HepG2 (cell line): ENCODE results near the gene KATNAL1. TPM values are rescaled to one million over a fixed set of nuclear protein-coding genes. Genes with fewer than 3 reads are reported as not detected.

Experiments
- GABPB1 ChIP-seq: IDR thresholded peaks from 2 replicates; pipeline ENCODE4 v1.6.1; 2016; ENCODE audit warnings: mild to moderate bottlenecking, missing genetic modification reagents, moderate library complexity, missing compliant biosample characterization
- IKZF1 ChIP-seq: fragments of 450-650 bp; IDR thresholded peaks from 2 replicates; pipeline ENCODE4 v1.7.1; 2016
- MAF1 ChIP-seq: sonication (generic); formaldehyde crosslinking; IDR thresholded peaks from 2 replicates; pipeline ENCODE4 v1.5.0; 2020; ENCODE audit warnings: missing genetic modification reagents, borderline replicate concordance
- MYC ChIP-seq: sonication (generic); formaldehyde crosslinking; IDR thresholded peaks from 2 replicates; pipeline ENCODE4 v1.9.0; 2021; ENCODE audit warnings: missing genetic modification reagents, borderline replicate concordance
- SAFB2 ChIP-seq: sonication (generic); formaldehyde crosslinking; IDR thresholded peaks from 2 replicates; pipeline ENCODE4 v1.5.1; 2020; ENCODE audit warnings: missing genetic modification reagents, low read depth, mild to moderate bottlenecking, borderline replicate concordance
- SRSF1 ChIP-seq: fragments of 200-400 bp; formaldehyde crosslinking; optimal IDR thresholded peaks from 2 replicates; pipeline ENCODE3; 2017; ENCODE audit warnings: mild to moderate bottlenecking, low read depth, low read length, moderate library complexity
- ZFP90 ChIP-seq: sonication (generic); formaldehyde crosslinking; IDR thresholded peaks from 2 replicates; pipeline ENCODE4 v1.8.0; 2022; ENCODE audit warnings: missing genetic modification reagents, mild to moderate bottlenecking, inconsistent platforms, borderline replicate concordance
- ZMYM2 ChIP-seq: sonication (generic); formaldehyde crosslinking; IDR thresholded peaks from 2 replicates; pipeline ENCODE4 v1.8.0; 2022; ENCODE audit warnings: mild to moderate bottlenecking, missing genetic modification reagents
- ZNF343 ChIP-seq: sonication (generic); formaldehyde crosslinking; IDR thresholded peaks from 2 replicates; pipeline ENCODE4 v1.4.0; 2020; ENCODE audit warnings: mild to moderate bottlenecking, missing genetic modification reagents
- ZNF530 ChIP-seq: sonication (generic); formaldehyde crosslinking; IDR thresholded peaks from 2 replicates; pipeline ENCODE4 v1.5.0; 2020; ENCODE audit warnings: low read depth, mild to moderate bottlenecking, missing genetic modification reagents
- ZNF605 ChIP-seq: sonication (generic); formaldehyde crosslinking; IDR thresholded peaks from 2 replicates; pipeline ENCODE4 v1.8.0; 2022; ENCODE audit warnings: mild to moderate bottlenecking, missing genetic modification reagents
- polyA plus RNA-seq, 8 experiments: library from polyadenylated mRNA; depleted of rRNA in 3 of 8; stranded (reverse) in 7 of 8; unstranded in 1 of 8; fragments of >200 nt; fragmentation: Illumina TruSeq in 4 of 8; extraction: Trizol in 4 of 8; gene quantifications; 2 replicates each; pipeline versions ENCODE4 v1.2.1 to v1.2.3, GENCODE V29; 2011 to 2016; ENCODE audit warnings: low read depth in 4 of 8, missing spikeins in 1 of 8, mixed read lengths in 1 of 8; ENCODE audit not compliant: insufficient read depth in 1 of 8
- total RNA-seq, 5 experiments: library from RNA; depleted of rRNA; stranded (reverse); fragments of >200 nt; fragmentation: Illumina TruSeq; extraction: Trizol; gene quantifications; 2 replicates each; pipeline ENCODE4 v1.2.3, GENCODE V29; 2016; ENCODE audit warnings: low read depth in 1 of 5
- TF ChIP-seq, protein P1 (sequence below): sonication (generic); formaldehyde crosslinking; IDR thresholded peaks from 2 replicates; pipeline ENCODE4 v1.4.0; 2020; ENCODE audit warnings: mild to moderate bottlenecking, missing genetic modification reagents, borderline replicate concordance
- TF ChIP-seq, protein P2 (sequence below): sonication (generic); formaldehyde crosslinking; IDR thresholded peaks from 2 replicates; pipeline ENCODE4 v1.4.0; 2020; ENCODE audit warnings: missing genetic modification reagents
- TF ChIP-seq, protein P3 (sequence below): sonication (generic); formaldehyde crosslinking; IDR thresholded peaks from 2 replicates; pipeline ENCODE4 v1.4.0; 2020; ENCODE audit warnings: missing genetic modification reagents
- TF ChIP-seq, protein P4 (sequence below): sonication (generic); formaldehyde crosslinking; IDR thresholded peaks from 2 replicates; pipeline ENCODE4 v1.5.0; 2020; ENCODE audit warnings: missing genetic modification reagents, mild to moderate bottlenecking, borderline replicate concordance
- TF ChIP-seq, protein P5 (sequence below), 2 experiments: sonication (generic) in 1 of 2; formaldehyde crosslinking in 1 of 2; IDR thresholded peaks; 2 replicates each; pipeline versions ENCODE4 v1.4.0 to v1.6.1; 2018 to 2020; ENCODE audit warnings: missing genetic modification reagents in 2 of 2, borderline replicate concordance in 1 of 2, low read depth in 1 of 2, mild to moderate bottlenecking in 1 of 2, missing biosample characterization in 1 of 2

The KATNAL1 gene
- total and polyA plus RNA-seq, 2 of the 13 experiments (the other 11 are each of a cell fraction or from before 2014, with no cell fraction given) = 3.2 to 11.8 TPM

DNA sequence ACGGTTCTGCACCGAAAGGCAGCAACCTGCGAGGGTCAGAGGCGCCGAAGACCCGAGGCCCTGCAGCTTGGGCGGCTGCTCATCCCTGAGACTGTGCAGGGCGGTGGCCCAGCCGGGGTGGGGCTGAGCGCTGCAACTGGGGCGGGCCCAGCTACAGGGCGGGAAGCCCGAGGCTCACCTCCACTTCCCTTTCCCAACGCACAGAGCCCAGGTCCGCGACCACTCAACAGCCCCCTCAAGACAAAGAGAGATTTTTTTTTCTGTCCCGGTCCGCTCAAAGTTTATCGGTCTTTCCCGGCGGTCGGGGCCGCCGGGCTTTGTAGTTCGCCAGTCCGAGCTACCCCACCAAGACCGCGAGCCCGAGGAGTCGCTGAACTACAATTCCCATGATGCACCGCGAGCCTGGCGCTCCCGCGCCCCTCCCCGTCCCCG, 573 bp downstream of the KATNAL1 start (continued):
- TF ChIP-seq, protein P1, sequence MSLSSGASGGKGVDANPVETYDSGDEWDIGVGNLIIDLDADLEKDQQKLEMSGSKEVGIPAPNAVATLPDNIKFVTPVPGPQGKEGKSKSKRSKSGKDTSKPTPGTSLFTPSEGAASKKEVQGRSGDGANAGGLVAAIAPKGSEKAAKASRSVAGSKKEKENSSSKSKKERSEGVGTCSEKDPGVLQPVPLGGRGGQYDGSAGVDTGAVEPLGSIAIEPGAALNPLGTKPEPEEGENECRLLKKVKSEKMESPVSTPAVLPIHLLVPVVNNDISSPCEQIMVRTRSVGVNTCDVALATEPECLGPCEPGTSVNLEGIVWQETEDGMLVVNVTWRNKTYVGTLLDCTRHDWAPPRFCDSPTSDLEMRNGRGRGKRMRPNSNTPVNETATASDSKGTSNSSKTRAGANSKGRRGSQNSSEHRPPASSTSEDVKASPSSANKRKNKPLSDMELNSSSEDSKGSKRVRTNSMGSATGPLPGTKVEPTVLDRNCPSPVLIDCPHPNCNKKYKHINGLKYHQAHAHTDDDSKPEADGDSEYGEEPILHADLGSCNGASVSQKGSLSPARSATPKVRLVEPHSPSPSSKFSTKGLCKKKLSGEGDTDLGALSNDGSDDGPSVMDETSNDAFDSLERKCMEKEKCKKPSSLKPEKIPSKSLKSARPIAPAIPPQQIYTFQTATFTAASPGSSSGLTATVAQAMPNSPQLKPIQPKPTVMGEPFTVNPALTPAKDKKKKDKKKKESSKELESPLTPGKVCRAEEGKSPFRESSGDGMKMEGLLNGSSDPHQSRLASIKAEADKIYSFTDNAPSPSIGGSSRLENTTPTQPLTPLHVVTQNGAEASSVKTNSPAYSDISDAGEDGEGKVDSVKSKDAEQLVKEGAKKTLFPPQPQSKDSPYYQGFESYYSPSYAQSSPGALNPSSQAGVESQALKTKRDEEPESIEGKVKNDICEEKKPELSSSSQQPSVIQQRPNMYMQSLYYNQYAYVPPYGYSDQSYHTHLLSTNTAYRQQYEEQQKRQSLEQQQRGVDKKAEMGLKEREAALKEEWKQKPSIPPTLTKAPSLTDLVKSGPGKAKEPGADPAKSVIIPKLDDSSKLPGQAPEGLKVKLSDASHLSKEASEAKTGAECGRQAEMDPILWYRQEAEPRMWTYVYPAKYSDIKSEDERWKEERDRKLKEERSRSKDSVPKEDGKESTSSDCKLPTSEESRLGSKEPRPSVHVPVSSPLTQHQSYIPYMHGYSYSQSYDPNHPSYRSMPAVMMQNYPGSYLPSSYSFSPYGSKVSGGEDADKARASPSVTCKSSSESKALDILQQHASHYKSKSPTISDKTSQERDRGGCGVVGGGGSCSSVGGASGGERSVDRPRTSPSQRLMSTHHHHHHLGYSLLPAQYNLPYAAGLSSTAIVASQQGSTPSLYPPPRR (CRISPR knock-in tag) = no peak
- TF ChIP-seq, protein P2, sequence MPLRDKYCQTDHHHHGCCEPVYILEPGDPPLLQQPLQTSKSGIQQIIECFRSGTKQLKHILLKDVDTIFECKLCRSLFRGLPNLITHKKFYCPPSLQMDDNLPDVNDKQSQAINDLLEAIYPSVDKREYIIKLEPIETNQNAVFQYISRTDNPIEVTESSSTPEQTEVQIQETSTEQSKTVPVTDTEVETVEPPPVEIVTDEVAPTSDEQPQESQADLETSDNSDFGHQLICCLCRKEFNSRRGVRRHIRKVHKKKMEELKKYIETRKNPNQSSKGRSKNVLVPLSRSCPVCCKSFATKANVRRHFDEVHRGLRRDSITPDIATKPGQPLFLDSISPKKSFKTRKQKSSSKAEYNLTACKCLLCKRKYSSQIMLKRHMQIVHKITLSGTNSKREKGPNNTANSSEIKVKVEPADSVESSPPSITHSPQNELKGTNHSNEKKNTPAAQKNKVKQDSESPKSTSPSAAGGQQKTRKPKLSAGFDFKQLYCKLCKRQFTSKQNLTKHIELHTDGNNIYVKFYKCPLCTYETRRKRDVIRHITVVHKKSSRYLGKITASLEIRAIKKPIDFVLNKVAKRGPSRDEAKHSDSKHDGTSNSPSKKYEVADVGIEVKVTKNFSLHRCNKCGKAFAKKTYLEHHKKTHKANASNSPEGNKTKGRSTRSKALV (CRISPR knock-in tag) = peak; percentile 22; the same call in 1 of the 2 replicates
- TF ChIP-seq ZNF343 = no peak
- no peak for TF ChIP-seq ZNF530 (CRISPR knock-in tag)
- TF ChIP-seq, protein P3, sequence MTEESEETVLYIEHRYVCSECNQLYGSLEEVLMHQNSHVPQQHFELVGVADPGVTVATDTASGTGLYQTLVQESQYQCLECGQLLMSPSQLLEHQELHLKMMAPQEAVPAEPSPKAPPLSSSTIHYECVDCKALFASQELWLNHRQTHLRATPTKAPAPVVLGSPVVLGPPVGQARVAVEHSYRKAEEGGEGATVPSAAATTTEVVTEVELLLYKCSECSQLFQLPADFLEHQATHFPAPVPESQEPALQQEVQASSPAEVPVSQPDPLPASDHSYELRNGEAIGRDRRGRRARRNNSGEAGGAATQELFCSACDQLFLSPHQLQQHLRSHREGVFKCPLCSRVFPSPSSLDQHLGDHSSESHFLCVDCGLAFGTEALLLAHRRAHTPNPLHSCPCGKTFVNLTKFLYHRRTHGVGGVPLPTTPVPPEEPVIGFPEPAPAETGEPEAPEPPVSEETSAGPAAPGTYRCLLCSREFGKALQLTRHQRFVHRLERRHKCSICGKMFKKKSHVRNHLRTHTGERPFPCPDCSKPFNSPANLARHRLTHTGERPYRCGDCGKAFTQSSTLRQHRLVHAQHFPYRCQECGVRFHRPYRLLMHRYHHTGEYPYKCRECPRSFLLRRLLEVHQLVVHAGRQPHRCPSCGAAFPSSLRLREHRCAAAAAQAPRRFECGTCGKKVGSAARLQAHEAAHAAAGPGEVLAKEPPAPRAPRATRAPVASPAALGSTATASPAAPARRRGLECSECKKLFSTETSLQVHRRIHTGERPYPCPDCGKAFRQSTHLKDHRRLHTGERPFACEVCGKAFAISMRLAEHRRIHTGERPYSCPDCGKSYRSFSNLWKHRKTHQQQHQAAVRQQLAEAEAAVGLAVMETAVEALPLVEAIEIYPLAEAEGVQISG (CRISPR knock-in tag) = peak; percentile 55
- TF ChIP-seq, protein P4, sequence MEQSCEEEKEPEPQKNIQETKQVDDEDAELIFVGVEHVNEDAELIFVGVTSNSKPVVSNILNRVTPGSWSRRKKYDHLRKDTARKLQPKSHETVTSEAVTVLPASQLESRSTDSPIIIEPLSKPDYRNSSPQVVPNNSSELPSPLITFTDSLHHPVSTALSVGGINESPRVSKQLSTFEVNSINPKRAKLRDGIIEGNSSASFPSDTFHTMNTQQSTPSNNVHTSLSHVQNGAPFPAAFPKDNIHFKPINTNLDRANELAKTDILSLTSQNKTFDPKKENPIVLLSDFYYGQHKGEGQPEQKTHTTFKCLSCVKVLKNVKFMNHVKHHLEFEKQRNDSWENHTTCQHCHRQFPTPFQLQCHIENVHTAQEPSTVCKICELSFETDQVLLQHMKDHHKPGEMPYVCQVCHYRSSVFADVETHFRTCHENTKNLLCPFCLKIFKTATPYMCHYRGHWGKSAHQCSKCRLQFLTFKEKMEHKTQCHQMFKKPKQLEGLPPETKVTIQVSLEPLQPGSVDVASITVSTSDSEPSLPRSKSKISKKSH (CRISPR knock-in tag) = no peak
- TF ChIP-seq, protein P5, sequence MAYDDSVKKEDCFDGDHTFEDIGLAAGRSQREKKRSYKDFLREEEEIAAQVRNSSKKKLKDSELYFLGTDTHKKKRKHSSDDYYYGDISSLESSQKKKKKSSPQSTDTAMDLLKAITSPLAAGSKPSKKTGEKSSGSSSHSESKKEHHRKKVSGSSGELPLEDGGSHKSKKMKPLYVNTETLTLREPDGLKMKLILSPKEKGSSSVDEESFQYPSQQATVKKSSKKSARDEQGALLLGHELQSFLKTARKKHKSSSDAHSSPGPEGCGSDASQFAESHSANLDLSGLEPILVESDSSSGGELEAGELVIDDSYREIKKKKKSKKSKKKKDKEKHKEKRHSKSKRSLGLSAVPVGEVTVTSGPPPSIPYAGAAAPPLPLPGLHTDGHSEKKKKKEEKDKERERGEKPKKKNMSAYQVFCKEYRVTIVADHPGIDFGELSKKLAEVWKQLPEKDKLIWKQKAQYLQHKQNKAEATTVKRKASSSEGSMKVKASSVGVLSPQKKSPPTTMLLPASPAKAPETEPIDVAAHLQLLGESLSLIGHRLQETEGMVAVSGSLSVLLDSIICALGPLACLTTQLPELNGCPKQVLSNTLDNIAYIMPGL (CRISPR knock-in tag; IDR thresholded peaks at IDR 0.05; ENCODE audit: borderline replicate concordance in 1 of 2, low read depth in 1 of 2) = no peak
- no peak for TF ChIP-seq MYC
- TF ChIP-seq ZNF605 (CRISPR knock-in tag) = no peak
- TF ChIP-seq GABPB1 (CRISPR knock-in tag) = peak; percentile 83
- TF ChIP-seq IKZF1 = no peak
- TF ChIP-seq SRSF1 = peak; percentile 40
- no peak for TF ChIP-seq MAF1 (CRISPR knock-in tag)
- TF ChIP-seq SAFB2 (CRISPR knock-in tag) = no peak
- TF ChIP-seq ZMYM2 (CRISPR knock-in tag) = no peak
- TF ChIP-seq ZFP90 (CRISPR knock-in tag) = no peak
